Transverse colon (tissue), 4 donors: ENCODE measurements around the gene SIKE1. TPM values are rescaled to one million over a fixed set of nuclear protein-coding genes. Genes with fewer than 3 reads are reported as not detected.

Experiments
- DNase-seq: peaks from one replicate; pipeline ENCODE4 v3.0.0-alpha.2; 2019
- H3K27ac ChIP-seq, 4 donors: fragments of 200-600 bp; sonication (generic); 2 replicates each; pipeline ENCODE4 v1.5.1; 2016 to 2018; ENCODE audit warnings: inconsistent platforms in 4 of 4
- H3K27me3 ChIP-seq: fragments of 200-600 bp; sonication (generic); 2 replicates; pipeline ENCODE4 v1.5.1; 2017; ENCODE audit warnings: inconsistent platforms
- H3K36me3 ChIP-seq, 4 donors: fragments of 200-600 bp; sonication (generic); 2 replicates each; pipeline ENCODE4 v1.5.1; 2017 to 2019; ENCODE audit warnings: inconsistent platforms in 4 of 4
- H3K4me1 ChIP-seq, 4 donors: fragments of 200-600 bp; sonication (generic); 2 replicates each; pipeline ENCODE4 v1.5.1; 2017 to 2020; ENCODE audit warnings: inconsistent platforms in 4 of 4
- H3K4me3 ChIP-seq, 4 donors: fragments of 200-600 bp; sonication (generic); 1 replicate in 1 of 4; 2 replicates in 3 of 4; pipeline versions ENCODE4 v1.5.1 to v1.6.1; 2017 to 2019; ENCODE audit warnings: inconsistent platforms in 4 of 4
- H3K9me3 ChIP-seq, 2 donors: fragments of 200-600 bp; sonication (generic); 2 replicates each; pipeline ENCODE4 v1.5.1; 2017 to 2019; ENCODE audit warnings: inconsistent platforms in 2 of 2
- EP300 ChIP-seq: sonication (generic); formaldehyde crosslinking; IDR thresholded peaks from one replicate; pipeline ENCODE4 v1.6.1; 2017; ENCODE audit warnings: antibody characterized with exemption, low read depth
- POLR2A ChIP-seq: fragments of 450-650 bp; IDR thresholded peaks from one replicate; pipeline ENCODE4 v1.6.1; 2016; ENCODE audit warnings: antibody characterized with exemption, mild to moderate bottlenecking, moderate library complexity
- POLR2AphosphoS5 ChIP-seq, 3 donors: sonication (generic); formaldehyde crosslinking; IDR thresholded peaks; one replicate each; pipeline ENCODE4 v1.6.1; 2016; ENCODE audit warnings: antibody characterized with exemption in 3 of 3
- WGBS, 2 donors: methylation state at CpG; one replicate each; pipeline ENCODE4 v1.1.5; 2018; ENCODE audit warnings: low coverage in 1 of 2; 5-methylcytosine and 5-hydroxymethylcytosine counted together
- in situ Hi-C, 4 donors: fragments of 200-750 bp; cut with MboI; loops; one replicate each; pipeline versions ENCODE4 v1.15.0 to v1.15.1; 2017; ENCODE audit warnings: low sequenced_read_pairs in 3 of 4, low pct_ligation_motif_present in 1 of 4, low pct_unique_long_range_greater_than_20kb in 1 of 4
- intact Hi-C: fragments of 100-400 bp; cut with DNase I; formaldehyde crosslinking; loops from one replicate; pipeline ENCODE4 v1.15.1; 2023; ENCODE audit warnings: low total_unique reads
- total RNA-seq, 4 donors: library from RNA; depleted of rRNA; stranded (reverse); fragments of >200 nt; gene quantifications; one replicate each; pipeline ENCODE4 v1.1.0, GENCODE V29; 2016
- TF ChIP-seq, protein P1 (sequence below), 5 experiments: fragments of 200-600 bp in 3 of 5; fragments of 450-650 bp in 2 of 5; sonication (generic) in 3 of 5; IDR thresholded peaks; 1 replicate in 2 of 5; 2 replicates in 3 of 5; pipeline ENCODE4 v1.5.1; 2016 to 2017; ENCODE audit warnings: antibody characterized with exemption in 5 of 5, inconsistent platforms in 3 of 5, mild to moderate bottlenecking in 2 of 5, moderate library complexity in 1 of 5

The SIKE1 gene
- total RNA-seq, 4 donors from 2014 or later = 20.9 to 44.5 (median 35.3) TPM

DNA sequence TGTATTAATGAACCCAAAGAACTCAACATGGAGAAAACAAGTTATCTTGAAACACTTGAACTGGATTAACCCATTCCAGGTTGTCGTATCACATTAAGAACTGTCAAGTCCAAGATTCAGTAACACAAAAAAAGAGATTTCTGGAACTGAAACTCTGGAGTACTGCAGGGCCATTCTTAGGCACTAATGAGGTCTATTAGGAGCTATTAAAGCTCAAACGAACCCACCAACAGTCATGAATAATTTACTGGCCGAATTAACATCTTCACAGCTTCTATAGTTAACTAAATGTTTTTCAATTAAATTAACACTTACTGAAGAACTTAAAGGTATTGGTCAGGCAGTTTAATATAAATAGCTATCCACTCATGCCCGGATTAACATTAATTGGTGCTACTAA is 27.3 kb downstream of the SIKE1 start:
- Histone ChIP-seq H3K27me3 (no peaks in the 10 kb centered on the region), H3K4me3 (no peak overlapping the region), H3K9me3 (no peaks in the 10 kb centered on the region), H3K4me1 (peaks cover 32 to 80% (median 60%) of the 10 kb centered on the region in 4 donors), H3K27ac (no peak overlapping the region), H3K36me3 (peaks cover 0 to 15% (median 7%) of the 10 kb centered on the region in 4 donors)
- TF ChIP-seq POLR2A = no peak
- TF ChIP-seq EP300 = no peak
- TF ChIP-seq, protein P1, sequence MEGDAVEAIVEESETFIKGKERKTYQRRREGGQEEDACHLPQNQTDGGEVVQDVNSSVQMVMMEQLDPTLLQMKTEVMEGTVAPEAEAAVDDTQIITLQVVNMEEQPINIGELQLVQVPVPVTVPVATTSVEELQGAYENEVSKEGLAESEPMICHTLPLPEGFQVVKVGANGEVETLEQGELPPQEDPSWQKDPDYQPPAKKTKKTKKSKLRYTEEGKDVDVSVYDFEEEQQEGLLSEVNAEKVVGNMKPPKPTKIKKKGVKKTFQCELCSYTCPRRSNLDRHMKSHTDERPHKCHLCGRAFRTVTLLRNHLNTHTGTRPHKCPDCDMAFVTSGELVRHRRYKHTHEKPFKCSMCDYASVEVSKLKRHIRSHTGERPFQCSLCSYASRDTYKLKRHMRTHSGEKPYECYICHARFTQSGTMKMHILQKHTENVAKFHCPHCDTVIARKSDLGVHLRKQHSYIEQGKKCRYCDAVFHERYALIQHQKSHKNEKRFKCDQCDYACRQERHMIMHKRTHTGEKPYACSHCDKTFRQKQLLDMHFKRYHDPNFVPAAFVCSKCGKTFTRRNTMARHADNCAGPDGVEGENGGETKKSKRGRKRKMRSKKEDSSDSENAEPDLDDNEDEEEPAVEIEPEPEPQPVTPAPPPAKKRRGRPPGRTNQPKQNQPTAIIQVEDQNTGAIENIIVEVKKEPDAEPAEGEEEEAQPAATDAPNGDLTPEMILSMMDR (IDR thresholded peaks at IDR 0.05) = no peak
- no peak for TF ChIP-seq POLR2AphosphoS5 (IDR thresholded peaks at IDR 0.05)
- intact Hi-C loops (no loop called here), in situ Hi-C loops (no loop called here)
- DNase-seq = no peak
- WGBS, 2 donors = 64 to 65% methylated on average over 4 of the region's 4 CpGs

- Histone ChIP-seq H3K27ac (no peak overlapping the region), H3K4me1 (peaks cover 29 to 86% (median 48%) of the 10 kb centered on the region in 4 donors), H3K9me3 (no peaks in the 10 kb centered on the region), H3K36me3 (peaks cover 0 to 31% (median 9%) of the 10 kb centered on the region in 4 donors), H3K4me3 (no peak overlapping the region), H3K27me3 (no peaks in the 10 kb centered on the region)
- intact Hi-C loops = no loop called here
- in situ Hi-C loops = no loop called here
- DNase-seq = no peak
- TF ChIP-seq POLR2AphosphoS5 (IDR thresholded peaks at IDR 0.05) (no peak), EP300 (no peak), POLR2A (no peak)
- TF ChIP-seq, protein P1 (IDR thresholded peaks at IDR 0.05) = no peak
- WGBS, 2 donors = 59 to 70% methylated on average over 5 of the region's 5 CpGs
Observed at GRCh38 chr1:114750780-114751179, 29.7 kb downstream of the SIKE1 start.

- in situ Hi-C loops = no loop called here
- intact Hi-C loops = no loop called here
- 59 to 79% methylated on average over 5 of the region's 5 CpGs for WGBS, 2 donors
Observed at GRCh38 chr1:114749835-114750234, 30.6 kb downstream of the SIKE1 start.

DNA sequence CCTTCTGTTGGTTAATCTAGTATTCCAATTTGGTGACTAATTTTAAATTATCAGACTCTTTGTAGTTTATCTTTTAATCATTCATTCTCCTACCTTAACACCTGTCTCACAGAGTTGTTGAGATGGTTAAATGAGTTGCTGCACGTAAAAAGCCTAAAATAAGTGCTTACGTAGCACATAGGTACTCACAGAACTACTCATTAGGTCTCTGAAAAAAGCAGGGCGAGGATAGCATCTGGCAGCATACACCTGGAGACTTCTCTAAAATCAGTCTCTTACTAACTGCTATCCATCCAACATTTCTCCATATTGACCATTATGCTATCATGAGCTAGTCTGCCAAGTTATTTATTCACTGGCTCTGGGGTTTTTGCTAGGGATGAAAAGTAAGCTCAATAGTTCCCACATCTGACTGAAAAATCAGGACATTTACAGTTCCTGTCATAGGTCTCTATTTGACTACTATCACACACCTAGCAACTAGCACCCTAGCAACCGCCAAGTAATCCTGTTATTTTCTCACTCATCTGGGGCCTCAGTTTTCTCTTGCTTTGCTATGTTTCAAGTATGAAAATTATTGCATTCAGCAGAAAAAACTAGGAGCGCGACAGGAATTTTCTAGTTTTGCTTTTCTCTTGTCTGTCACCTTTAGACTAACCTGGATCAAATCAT is 33.9 kb downstream of the SIKE1 start:
- in situ Hi-C loops = no loop called here
- H3K4me1 ChIP-seq = peaks cover 2 to 44% (median 14%) of the 10 kb centered on the region in 4 donors
- H3K27me3 ChIP-seq = no peaks in the 10 kb centered on the region
- H3K27ac ChIP-seq = no peak overlapping the region
- TF ChIP-seq POLR2AphosphoS5 (IDR thresholded peaks at IDR 0.05) (no peak), EP300 (no peak), POLR2A (no peak)
- TF ChIP-seq, protein P1 (IDR thresholded peaks at IDR 0.05) = no peak
- no peaks in the 10 kb centered on the region for H3K9me3 ChIP-seq
- no peak overlapping the region for H3K4me3 ChIP-seq
- H3K36me3 ChIP-seq = peaks cover 0 to 39% (median 13%) of the 10 kb centered on the region in 4 donors
- intact Hi-C loops = no loop called here
- DNase-seq = no peak
- WGBS, 2 donors = 71 to 76% methylated on average over 6 of the region's 6 CpGs

More at GRCh38 chr1:114749835-114750234, 30.6 kb downstream of the SIKE1 start:
- Histone ChIP-seq H3K4me3 (no peak overlapping the region), H3K27ac (no peak overlapping the region), H3K9me3 (no peaks in the 10 kb centered on the region), H3K27me3 (no peaks in the 10 kb centered on the region), H3K4me1 (peaks cover 24 to 76% (median 38%) of the 10 kb centered on the region in 4 donors), H3K36me3 (peaks cover 0 to 36% (median 12%) of the 10 kb centered on the region in 4 donors)
- DNase-seq = no peak
- TF ChIP-seq EP300 (no peak), POLR2A (no peak), POLR2AphosphoS5 (IDR thresholded peaks at IDR 0.05) (no peak)
- TF ChIP-seq, protein P1 (IDR thresholded peaks at IDR 0.05) = no peak
